GM12873 (cell line): Measurements from ENCODE around the gene STAB2.

Experiments used
- CTCF ChIP-seq: IDR thresholded peaks from 2 replicates; pipeline ENCODE4 v1.5.1; 2012; ENCODE audit warnings: low read depth, mild to moderate bottlenecking, moderate library complexity, low read length, control low read depth; ENCODE audit not compliant: insufficient read depth; ENCODE audit errors: missing control alignments

STAB2 gene

GRCh38 chr12:103569278-103569677 is 17.8 kb upstream of the STAB2 start:
- no peak for TF ChIP-seq CTCF

- TF ChIP-seq CTCF = no peak
These were observed 15.8 kb upstream of the STAB2 start for GRCh38 chr12:103571286-103571685.

- no peak for TF ChIP-seq CTCF
These were observed 14.6 kb upstream of the STAB2 start for GRCh38 chr12:103572312-103573045.

- no peak for TF ChIP-seq CTCF
These were observed 13.9 kb upstream of the STAB2 start for GRCh38 chr12:103573185-103573584.

GRCh38 chr12:103578926-103579325 is 8.1 kb upstream of the STAB2 start:
- TF ChIP-seq CTCF = no peak

- TF ChIP-seq CTCF = no peak
These were observed 7.0 kb upstream of the STAB2 start for GRCh38 chr12:103580026-103580425.

GRCh38 chr12:103583008-103583407 is 4.1 kb upstream of the STAB2 start:
- no peak for TF ChIP-seq CTCF
